NCI-H2171 treated with DMSO at 0.1 percent for 48 hours (cell line): ENCODE measurements around the gene EZH1.
A peak's percentile ranks its signal among the peaks of the same experiment; 100 is the strongest.

Source experiments
- DNase-seq: peaks from one replicate; lab custom pipeline; 2025; lab: John Stamatoyannopoulos, UW

Gene EZH1

DNA sequence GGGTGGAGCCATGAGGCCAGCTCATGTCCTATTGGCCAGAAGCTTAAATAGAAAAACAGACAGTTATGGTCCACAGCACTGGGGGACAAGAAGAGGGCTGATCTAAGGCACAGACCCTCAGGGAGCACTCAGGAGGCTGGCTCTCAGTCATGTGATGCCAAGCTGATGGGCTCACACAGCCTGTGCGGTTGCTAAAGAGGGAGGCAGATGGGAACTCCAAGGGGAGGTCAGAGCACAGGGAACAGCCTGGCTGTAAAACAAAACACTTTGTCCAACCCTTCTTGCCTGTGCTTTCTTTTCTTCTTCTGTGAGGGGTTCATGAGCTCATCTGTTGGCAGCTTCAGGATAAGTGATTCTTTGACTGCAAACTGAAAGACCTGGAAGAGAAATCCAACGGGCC, 35.3 kb downstream of the EZH1 start:
- peak; percentile 56 for DNase-seq

DNA sequence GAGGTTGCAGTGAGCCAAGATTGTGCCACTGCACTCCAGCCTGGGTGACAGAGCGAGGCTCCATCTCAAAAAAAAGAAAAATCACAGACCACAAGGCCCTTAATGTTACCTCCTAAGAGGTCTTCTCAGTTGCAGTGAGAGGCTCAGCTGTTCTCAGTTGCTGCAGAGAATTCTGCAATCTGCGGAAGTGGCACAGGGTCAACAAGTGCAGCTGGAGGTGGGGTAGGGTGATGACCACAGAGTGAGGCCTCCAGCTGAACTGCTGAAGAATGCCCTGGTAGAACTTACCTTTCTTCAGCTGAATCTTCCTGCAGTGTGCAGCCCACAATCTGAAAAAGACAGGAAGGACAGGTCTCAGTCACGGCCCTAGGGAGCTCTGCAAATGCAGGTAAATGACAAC, 36.3 kb downstream of the EZH1 start:
- no peak for DNase-seq

DNA sequence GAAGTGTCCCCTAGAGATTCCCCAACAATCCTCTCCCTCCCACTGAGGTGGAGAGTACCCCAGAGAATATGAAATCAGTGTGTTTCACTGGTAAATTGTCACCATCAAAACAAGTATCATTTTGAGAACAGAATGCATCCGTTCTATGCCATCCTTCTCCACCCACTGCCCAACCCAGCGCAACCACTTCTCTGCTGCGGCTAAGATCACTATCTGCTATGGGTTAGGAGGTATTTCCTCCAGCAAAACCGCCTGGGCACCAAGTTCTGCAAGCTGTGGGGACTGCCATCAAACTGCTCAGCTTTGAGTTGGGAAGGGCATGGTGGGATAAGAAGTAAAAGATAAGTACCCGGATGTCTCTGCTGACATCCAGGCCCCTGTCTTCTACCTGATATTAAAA, 38.1 kb downstream of the EZH1 start:
- no peak for DNase-seq

DNA sequence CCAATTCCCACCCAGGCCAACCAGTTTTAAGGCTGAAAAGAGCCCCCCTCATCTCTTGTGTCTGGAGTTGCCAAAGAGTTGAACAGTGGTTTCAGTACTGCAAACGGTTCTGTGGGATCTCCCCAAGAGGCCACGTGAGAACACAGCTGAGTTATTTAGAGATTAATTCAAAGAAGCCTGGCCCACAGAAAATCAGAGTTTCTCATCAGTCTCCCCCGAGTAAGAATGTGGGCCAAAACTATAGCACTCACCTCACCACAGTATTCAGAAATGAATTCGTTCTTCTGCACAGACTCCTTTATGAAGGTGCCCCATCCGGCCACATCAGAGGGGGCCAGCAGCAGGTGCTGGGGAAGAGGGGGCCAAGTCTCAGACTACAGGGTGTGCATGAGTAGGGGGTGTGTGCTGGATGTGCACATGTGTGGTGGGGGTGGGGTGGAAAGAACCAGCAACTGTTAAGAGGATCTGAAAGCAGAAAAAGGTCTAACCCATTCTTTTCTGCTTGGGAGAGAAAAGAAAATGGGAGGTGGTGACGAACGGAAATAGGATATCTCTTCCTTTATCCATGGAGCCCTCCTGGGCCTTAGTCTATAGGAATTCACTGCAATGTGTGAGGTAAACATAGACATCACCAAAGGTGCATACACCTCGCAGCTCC, 39.9 kb downstream of the EZH1 start:
- no peak for DNase-seq

DNA sequence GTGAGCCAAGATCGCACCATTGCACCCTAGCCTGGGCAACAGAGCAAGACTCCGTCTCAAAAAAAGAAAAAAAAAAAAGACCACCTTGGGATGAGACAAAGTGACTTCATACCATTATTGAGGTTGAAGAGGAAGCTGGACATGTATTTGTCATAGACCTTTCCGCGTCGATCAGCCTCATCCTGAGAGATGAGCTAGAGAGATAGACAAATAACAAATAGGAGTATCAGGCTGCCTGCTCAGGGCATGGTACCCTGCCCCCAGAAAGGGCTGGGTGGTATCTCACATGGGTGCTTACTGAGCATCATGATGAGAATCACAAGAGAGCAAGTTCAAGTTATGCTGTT, 40.4 kb downstream of the EZH1 start:
- no peak for DNase-seq

DNA sequence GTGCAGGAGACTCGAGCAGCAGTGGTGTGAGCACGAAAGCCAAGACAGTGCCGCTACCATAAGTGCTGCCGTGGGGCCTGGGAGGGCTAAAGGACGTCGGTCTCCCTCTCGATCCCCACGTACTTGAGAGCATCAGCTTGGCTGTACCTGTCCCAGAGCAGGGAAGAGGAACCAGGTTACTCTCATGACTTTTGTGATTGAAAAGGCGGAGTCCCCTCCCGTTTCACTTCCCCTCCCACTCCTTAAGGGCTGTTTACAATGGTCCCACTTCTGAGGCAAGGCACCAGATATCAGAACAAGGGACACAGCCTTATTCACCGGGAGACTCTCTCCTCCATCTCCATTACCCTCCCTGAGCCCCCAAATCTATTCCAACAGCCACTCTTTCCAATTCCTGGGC, 42.4 kb downstream of the EZH1 start:
- DNase-seq, result no peak

DNA sequence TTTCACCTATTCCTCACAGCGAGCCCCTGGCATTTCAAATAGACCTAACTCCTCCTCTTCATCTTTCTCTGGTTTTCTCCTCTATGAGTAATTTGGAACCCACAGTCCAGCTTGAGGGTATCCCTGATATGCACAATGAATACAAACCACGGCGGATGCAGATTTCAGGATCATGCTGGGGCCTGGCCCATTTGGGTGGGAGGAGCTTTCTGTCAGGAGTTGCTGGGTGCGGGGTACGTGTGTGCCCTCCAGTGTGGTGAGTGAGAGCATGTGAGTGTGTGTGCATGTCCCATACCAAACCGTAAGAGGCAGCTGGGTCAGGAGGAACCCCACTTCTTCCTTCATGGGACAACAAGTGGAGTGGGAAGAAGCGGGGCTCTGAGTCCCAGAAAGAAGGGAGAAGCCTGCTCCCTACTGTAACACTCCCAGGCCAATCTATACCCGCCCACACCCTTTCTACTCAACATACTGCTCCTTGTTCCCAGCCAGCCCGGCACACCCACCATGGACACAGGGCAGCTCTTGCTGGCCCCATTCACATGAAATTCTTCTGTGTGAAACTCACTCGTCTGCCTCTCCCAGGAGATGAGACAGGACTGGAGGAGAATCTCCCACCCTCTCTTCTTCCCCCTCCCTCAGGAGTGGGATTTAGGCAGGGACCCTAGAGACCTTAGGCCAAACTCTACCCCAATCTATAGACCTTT, 44.1 kb downstream of the EZH1 start:
- DNase-seq, result no peak

DNA sequence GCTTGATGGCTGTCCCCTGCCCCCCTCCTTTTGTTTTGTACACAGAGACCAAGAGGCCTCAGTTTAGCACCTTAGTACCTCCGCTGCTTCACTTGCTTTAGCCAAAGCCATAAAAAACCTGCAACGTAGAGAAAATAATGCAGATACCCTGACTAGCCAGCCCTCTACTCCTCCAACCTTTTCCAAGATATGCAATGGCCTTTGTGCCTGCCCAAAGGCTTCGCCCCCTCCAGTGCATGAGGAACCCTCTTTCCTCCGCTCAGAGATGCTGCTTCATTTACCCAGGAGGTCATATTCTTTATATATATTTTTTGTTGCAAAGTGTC, 45.5 kb downstream of the EZH1 start:
- DNase-seq, result no peak

DNA sequence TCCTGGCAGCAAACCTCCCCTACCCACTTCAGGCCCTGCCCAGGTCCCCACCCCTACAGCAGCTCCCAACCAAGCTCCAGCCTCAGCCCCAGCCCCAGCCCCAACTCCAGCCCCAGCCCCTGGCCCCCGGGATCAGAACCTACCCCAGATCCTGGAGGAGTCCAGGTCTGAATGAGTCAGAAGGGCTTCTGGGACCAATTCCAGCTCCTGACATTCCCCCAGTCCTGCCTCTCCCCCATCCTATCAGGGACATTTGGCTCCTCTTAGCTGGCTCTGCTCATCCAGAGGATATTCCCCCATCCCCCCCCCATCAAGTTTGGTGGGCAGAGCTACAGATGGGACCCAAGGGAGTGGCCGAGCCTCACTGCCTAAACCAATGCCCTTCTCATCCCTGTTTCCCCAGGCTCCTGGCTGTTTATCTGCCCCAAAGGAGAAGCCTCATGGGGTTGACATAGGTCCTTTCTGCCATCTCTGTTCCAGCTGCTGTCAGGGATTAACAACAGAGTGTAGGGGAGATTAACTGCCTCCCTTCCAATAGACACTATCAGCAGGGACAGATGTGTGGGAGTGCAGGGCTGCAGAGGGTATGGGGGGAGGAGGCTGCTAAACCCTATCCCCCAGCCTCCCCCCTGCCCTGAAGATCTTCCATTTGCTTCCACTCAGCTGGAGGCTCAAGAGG, 46.0 kb downstream of the EZH1 start:
- peak; percentile 13 for DNase-seq

DNA sequence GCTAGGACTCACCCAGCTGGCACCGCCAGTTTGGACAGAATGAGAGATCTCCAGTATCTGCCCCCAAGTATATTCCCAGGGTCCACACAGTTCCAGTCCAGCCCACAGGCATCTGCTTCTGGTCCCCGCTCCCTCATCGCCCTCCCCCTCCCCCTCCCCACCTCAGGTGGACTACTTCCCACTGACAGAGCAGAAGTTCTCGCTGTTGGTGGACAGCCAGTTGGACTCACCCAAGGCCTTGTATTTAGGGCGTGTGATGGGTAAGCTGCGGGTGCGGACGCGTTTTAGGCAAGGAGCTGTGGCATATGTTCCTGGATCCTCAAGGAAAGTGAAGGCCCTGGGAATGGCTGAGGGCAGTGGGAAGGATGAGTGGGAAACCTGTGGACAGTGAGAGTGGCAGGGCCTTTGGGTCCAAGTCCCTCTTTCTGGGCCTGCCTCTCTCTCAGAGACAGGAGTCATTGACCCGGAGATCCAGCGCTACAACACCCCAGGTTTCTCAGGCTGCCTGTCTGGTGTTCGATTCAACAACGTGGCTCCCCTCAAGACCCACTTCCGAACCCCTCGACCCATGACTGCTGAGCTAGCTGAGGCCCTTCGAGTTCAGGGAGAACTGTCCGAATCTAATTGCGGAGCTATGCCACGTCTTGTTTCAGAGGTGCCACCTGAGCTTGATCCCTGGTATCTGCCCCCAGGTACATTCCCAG, 47.6 kb downstream of the EZH1 start:
- no peak for DNase-seq

DNA sequence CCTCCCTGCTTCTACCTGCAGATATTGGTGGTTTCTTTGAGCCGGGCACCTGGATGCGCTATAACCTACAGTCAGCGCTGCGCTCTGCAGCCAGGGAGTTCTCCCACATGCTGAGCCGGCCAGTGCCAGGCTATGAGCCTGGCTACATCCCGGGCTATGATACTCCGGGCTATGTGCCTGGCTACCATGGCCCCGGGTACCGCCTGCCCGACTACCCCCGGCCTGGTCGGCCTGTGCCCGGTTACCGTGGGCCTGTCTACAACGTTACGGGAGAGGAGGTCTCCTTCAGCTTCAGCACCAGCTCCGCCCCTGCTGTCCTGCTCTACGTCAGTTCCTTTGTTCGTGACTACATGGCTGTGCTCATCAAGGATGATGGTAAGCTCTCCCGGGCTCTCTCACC, 49.3 kb downstream of the EZH1 start:
- DNase-seq, result no peak

DNA sequence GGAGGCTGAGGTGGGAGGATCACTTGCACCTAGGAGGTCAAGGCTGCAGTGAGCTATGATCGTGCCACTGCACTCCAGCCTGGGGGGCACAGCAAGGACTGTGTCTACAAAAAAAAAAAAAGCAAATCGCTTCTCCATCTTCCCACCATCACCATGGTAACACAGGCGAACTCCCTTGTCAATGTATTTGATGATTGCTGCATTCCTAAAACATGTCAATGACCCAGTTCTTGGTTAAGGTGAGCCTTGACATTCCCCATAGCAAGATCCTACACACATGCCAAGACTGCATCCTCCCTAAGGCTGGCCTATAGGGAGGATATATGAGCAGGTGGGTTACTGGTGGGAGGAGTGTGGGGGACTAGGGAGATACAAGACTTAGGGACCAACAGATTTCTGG, 50.3 kb downstream of the EZH1 start:
- DNase-seq, result no peak

DNA sequence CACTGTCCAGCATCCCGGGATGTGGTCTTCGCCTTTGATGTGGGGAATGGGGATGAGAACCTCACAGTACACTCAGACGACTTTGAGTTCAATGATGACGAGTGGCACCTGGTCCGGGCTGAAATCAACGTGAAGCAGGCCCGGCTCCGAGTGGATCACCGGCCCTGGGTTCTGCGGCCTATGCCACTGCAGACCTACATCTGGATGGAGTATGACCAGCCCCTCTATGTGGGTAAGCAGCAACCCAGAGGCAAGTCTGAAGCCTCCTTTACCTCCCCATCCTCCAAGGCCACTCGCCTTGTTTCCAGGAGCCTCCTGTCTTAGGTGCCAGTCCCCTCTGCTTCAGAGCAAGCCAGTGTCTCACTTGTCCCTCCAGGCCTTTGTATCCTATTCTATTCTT, 52.4 kb downstream of the EZH1 start:
- no peak for DNase-seq

DNA sequence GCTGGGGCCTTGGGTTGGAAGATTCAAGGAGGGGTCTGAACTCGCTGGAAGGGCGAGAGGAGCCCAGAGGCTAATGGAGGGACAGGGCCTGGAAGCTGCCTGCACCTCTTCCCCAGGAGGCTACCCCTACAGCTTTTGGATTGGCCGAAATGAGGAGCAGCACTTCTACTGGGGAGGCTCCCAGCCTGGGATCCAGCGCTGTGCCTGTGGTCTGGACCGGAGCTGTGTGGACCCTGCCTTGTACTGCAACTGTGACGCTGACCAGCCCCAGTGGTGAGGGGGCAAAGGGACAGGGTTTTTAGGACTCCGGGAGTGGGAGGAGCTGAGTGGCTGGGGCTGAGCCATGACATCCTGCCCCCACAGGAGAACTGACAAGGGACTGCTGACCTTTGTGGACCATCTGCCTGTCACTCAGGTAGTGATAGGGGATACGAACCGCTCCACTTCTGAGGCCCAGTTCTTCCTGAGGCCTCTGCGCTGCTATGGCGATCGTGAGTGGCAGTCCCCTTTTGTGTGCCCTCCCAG, 53.8 kb downstream of the EZH1 start:
- no peak for DNase-seq

DNA sequence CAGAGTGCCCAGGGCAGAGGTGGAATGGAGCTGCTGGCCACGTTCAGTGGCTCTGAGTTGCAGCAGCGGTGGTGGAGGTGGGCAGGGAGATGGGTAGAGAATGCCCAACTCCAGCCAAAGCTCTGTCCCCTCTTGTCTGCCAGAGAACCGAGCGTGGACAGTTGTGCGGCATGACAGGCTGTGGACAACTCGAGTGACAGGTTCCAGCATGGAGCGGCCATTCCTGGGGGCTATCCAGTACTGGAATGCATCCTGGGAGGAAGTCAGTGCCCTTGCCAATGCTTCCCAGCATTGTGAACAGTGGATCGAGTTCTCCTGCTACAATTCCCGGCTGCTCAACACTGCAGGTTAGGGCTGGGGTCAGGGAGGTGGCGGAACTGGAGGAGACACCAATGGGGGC, 54.2 kb downstream of the EZH1 start:
- no peak for DNase-seq

DNA sequence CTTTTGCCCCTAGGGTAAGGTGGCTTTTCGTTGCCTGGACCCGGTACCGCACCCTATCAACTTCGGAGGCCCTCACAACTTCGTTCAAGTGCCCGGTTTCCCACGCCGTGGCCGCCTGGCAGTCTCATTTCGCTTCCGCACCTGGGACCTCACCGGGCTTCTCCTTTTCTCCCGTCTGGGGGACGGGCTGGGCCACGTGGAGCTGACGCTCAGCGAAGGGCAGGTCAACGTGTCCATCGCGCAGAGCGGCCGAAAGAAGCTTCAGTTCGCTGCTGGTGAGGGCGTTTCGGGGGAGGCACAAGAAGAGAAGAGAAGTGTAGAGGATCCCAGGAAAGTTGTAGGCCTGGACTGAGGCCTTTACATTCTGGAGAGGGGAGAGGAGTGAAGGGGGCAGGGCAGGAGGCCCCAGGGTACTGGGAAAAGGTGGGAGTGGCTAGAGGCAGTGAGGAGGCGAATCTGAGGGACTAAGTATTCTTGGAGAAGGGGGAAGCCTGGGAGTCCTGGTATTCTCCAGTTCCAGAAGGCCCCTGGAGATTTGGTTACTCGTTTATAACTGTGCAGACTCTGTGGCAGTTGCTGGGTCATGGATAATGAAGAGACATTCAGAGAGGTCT, 57.0 kb downstream of the EZH1 start:
- no peak for DNase-seq

DNA sequence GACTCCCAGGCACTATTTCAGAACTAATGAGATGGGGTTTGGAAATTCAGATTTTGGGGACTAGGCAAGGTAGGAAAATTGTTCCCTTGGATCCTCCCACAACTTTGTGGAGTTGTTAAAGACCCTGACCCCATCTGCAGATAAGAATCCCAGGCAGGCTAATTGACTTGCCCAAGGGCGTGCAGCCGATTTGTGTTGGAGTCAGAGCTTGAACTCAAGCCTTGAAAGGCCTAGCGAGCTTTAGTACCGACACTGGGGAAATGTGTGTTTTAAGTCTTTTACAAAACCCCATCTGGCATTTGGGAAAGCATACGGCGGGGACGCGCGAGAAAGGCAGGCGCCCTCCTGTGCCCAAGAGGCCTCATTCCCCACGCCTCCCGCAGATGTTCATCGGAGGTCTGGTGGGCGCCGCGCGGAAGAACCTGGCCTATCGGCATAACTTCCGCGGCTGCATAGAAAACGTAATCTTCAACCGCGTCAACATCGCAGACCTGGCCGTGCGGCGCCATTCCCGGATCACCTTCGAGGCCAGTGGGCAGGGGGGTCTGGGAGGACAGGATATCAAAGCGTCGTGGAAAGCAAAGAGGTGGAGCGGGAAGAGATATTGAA, 58.2 kb downstream of the EZH1 start:
- no peak for DNase-seq

DNA sequence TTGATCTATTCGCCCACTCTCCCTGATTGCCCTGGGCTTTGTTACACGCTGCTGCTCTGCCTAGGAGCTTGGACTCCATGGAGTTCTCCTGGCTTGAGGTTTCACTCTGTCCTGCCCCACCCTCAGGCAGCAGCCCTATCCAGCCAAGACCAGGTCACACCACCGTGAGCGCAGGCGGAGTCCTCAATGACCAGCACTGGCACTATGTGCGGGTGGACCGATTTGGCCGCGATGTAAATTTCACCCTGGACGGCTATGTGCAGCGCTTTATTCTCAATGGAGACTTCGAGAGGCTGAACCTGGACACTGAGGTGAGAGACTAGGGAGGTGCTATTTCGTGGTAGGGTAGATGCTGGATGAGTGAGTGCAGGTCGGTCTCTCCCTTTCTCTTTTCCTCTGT, 59.0 kb downstream of the EZH1 start:
- DNase-seq, result no peak

DNA sequence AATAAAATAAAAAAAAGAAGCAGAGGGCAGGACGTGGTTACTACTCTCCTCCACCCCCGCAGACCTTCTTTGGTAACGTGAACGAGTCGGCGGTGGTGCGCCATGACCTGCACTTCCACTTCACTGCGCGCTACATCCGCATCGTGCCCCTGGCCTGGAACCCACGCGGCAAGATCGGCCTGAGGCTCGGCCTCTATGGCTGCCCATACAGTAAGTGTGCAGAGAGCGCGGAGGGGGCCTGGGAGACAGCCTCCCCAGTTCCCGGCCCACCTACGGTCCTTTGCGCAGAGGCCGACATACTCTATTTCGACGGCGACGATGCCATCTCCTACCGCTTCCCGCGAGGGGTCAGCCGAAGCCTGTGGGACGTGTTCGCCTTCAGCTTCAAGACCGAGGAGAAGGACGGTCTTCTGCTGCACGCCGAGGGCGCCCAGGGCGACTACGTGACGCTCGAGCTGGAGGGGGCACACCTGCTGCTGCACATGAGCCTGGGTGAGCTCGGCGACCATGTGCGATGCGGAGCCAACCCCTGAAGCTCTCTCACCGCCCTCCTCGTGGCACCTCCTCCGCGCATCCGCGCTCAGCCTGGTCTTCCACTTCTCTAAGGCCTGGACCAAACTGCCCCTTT, 59.8 kb downstream of the EZH1 start:
- DNase-seq, result no peak

DNA sequence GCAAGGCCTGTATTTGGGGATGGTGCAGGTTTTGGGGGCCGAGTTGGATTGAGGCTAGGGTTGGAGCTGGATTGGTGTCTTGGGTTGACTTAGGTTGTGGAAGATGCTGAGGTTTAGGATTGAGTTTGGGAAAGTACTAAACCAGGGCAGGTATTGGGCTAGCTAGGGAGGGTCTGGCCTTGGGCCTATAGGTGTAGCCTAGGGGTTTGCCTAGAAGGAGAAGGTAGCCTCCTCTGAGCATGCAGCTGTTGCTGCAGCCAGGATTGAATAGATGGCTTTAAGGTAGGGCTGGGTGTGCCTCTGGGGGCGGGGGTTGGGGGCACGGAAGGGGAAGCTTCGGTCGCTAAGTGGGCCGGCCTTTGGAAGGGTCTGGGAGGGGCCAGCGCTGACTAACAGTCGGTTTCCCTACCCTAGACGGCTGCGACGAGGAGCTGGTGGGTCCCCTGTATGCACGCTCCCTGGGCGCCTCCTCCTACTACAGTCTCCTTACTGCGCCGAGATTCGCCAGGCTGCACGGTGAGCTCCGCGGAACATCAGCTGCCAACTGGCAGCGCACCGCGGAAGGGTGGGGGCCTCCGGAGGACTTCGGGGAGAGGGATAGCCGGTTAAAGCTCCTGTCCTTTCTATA, 61.3 kb downstream of the EZH1 start:
- no peak for DNase-seq
